Activated CD8-positive, alpha-beta memory T cell treated with anti-CD3 and anti-CD28 coated beads, Interleukin-2, amount 50 U/mL, for 24 hours (primary cell): ENCODE measurements around the gene FAM81B.

Experiments
- DNase-seq: peaks from one replicate; pipeline ENCODE4 v3.0.0-alpha.2; 2020; ENCODE audit errors: extremely low read depth

FAM81B gene

DNA sequence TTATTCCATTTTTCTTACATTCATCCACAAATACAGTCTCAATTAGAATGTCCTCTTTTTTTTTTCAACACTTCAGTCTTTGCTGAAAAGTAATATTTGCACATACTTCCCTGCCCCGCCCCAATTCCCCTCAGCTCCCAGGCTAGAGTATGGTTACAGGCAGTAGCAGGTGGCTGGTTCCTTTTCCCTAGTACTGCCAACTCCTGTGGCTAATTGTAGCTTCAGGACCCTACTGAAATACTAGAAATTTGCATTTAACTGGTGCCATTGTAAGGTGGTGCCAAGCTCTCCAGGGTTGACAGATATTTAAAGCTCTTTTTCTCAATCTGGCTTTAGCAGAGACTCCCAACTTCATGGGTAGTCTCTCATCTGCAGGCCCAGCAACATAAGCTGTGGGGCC is 80.3 kb downstream of the FAM81B start:
- no peak for DNase-seq

DNA sequence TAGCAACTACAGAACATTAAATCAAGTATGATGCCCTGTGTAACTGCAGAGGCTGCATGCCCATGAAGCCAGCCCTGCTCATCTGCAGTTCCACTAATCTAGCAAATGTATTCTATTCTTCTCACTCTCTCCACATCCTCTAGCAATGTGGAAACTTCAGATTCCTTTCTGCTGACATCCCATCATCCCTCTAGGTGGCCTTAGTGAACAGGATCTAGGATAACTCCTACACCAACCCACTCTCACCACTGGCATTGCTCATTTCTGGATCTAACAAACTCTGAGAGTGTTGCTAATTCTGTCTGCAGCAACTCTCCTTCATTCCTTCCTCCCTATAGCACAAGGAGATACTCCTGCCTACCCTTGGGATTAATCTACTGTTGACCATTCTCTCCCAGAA is 80.8 kb downstream of the FAM81B start:
- DNase-seq, result no peak

DNA sequence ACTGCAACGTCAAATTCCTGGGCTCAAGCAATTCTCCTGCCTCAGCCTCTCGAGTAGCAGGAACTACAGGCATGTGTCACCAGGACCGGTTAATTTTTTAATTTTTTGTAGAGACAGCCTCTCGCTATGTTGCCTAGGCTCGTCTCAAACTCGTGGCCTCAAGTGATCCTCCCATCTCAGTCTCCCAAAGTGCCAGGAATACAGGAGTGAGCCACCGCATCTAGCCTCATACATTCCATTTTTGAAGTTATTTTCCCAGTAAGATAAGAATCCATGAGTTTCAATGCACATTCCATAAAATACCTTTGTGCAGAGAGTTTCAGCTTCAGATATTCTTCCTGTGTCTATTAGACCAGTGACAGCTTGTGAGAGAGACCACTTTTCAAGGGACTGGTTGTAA is 93.3 kb downstream of the FAM81B start:
- DNase-seq, result no peak

DNA sequence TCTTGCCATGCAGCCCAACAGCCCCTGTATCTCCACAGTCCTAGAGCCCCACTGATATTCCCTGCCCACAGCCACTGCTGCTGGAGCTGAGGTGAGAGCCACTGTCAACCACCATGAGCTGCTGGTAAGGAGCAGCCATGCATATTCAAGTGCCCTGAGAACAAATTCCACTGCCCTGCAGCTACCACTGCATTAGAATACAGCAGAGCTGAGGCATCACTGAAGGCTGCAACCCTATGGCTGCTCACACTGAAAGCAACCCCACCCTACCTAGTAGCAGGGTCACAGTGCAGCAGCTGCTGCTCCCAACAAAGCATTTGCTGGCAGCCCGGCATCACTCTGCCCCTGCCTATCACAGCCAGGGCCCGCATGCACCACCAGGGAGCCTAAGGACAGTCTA is 95.0 kb downstream of the FAM81B start:
- DNase-seq, result no peak

DNA sequence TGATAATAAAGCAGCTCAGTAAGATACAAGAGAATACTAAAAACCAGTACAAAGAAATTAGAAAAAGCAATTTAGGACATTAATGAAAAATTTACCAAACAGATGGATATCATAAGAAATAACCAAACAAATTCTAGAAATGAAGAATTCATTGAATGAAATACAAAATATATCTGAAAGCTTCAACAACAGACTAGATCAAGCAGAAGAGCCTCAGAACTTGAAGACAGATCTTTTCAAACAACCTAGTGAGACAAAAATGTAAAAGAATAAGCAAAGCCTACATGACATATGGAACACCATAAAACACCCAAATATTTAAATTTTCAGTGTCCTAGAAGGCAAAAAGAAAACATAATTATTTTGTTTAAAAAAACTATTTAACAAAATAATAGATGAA is 96.7 kb downstream of the FAM81B start:
- DNase-seq, result no peak
